ENCODE measurements around the gene MOB1B. TPM values are rescaled to one million over a fixed set of nuclear protein-coding genes. Genes with fewer than 3 reads are reported as not detected.

The MOB1B gene
- total and polyA plus RNA-seq, 8 donors: 0.87 to 48.8 (median 4.6) TPM

- no peak overlapping the region for H3K4me3 ChIP-seq
- H3K27me3 ChIP-seq: no peaks in the 10 kb centered on the region
- H3K36me3 ChIP-seq: peaks cover 0 to 28% (median 24%) of the 10 kb centered on the region in 4 donors
- no peaks in the 10 kb centered on the region for H3K4me1 ChIP-seq
- DNase-seq: no peak
- no peaks in the 10 kb centered on the region for H3K9me3 ChIP-seq
- TF ChIP-seq EP300 (IDR thresholded peaks at IDR 0.05): no peak
- no peak for TF ChIP-seq CTCF (IDR thresholded peaks at IDR 0.05)
- no peak for TF ChIP-seq POLR2AphosphoS5 (IDR thresholded peaks at IDR 0.05)
- 77 to 87% (median 84%) methylated on average over 5 of the region's 5 CpGs for WGBS, 5 donors
- no peak overlapping the region for H3K27ac ChIP-seq
- intact Hi-C loops (cut with DNase I; ENCODE audit: low total_unique reads): no loop called here
Observed at GRCh38 chr4:70956549-70957210, 54.5 kb downstream of the MOB1B start.

DNA sequence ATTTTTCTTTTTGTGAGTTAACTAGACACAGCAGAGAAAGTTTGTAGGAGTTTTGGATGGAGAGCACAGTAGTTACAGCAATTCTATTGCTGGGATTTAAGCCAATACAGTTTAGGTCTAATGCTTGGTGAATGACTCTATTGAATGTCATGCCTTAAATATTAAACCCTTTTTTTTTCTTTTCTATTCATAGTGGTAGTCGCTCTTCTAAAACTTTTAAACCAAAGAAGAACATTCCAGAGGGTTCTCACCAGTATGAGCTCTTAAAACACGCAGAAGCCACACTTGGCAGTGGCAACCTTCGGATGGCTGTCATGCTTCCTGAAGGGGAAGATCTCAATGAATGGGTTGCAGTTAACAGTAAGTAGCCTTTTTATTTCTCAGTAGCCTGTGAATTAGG lies 56.5 kb downstream of the MOB1B start:
- Histone ChIP-seq H3K4me1 (no peaks in the 10 kb centered on the region), H3K4me3 (no peak overlapping the region), H3K27ac (no peak overlapping the region), H3K27me3 (no peaks in the 10 kb centered on the region), H3K36me3 (peaks cover 3 to 32% (median 25%) of the 10 kb centered on the region in 4 donors), H3K9me3 (no peaks in the 10 kb centered on the region)
- WGBS, 5 donors: 69 to 90% (median 77%) methylated on average over 3 of the region's 3 CpGs
- DNase-seq: no peak
- no peak for TF ChIP-seq POLR2A (IDR thresholded peaks at IDR 0.05)
- no peak for TF ChIP-seq CTCF (IDR thresholded peaks at IDR 0.05)
- no peak for TF ChIP-seq POLR2AphosphoS5 (IDR thresholded peaks at IDR 0.05)
- no peak for TF ChIP-seq EP300 (IDR thresholded peaks at IDR 0.05)
- intact Hi-C loops (cut with DNase I; ENCODE audit: low total_unique reads): no loop called here

DNA sequence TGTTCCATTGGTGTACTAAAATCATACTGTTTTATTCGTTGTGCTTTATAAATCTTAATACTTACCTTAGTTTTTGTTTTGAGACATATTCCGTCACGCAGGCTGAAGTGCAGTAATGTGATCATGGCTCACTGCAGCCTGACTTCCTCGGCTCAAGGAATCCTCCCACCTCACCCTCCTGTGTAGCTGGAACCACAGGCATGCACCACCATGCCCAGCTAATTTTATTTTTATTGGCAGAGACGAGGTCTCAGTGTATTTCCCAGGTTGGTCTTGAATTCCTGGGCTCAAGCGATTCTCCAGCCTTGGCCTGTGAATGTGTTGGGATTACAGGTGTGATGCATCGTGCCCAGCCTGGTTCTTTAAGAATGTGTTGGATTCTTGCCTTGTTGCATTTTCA lies 66.9 kb downstream of the MOB1B start:
- intact Hi-C loops (cut with DNase I; ENCODE audit: low total_unique reads): no loop called here
- no peak for TF ChIP-seq EP300 (IDR thresholded peaks at IDR 0.05)
- no peak for TF ChIP-seq CTCF (IDR thresholded peaks at IDR 0.05)
- no peak for TF ChIP-seq POLR2A (IDR thresholded peaks at IDR 0.05)
- TF ChIP-seq POLR2AphosphoS5 (IDR thresholded peaks at IDR 0.05): no peak
- H3K4me3 ChIP-seq: no peak overlapping the region
- H3K4me1 ChIP-seq: no peaks in the 10 kb centered on the region
- WGBS, 5 donors: 86 to 98% (median 92%) methylated on average over 7 of the region's 7 CpGs
- no peaks in the 10 kb centered on the region for H3K27me3 ChIP-seq
- peaks cover 0 to 41% (median 30%) of the 10 kb centered on the region in 4 donors for H3K36me3 ChIP-seq
- no peak overlapping the region for H3K27ac ChIP-seq
- no peaks in the 10 kb centered on the region for H3K9me3 ChIP-seq
- no peak for DNase-seq

DNA sequence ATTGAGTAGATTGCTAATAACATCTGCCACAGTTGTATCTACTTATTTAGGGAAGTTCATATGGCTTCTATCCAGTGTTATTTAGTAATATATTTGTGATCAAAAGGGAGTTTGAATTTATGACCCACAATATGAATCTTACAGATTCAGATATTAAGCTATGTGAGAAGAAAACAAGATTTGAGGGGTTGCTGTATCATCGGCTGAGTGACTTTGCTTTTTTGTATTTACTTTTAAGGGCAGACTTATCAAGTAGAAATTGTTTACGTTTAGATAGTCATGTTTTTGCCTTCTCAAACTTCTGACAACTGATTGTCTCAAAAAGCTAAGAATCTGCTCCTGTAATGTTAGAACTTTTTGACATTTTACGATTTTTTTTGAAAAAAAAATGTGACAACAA lies 74.1 kb downstream of the MOB1B start:
- no peaks in the 10 kb centered on the region for H3K27me3 ChIP-seq
- H3K4me1 ChIP-seq: peaks cover 0 to 12% (median 3%) of the 10 kb centered on the region in 4 donors
- 60 to 78% (median 72%) methylated on average over 3 of the region's 3 CpGs for WGBS, 5 donors
- no peak overlapping the region for H3K4me3 ChIP-seq
- intact Hi-C loops (cut with DNase I; ENCODE audit: low total_unique reads): no loop called here
- TF ChIP-seq POLR2AphosphoS5 (IDR thresholded peaks at IDR 0.05) (no peak), EP300 (IDR thresholded peaks at IDR 0.05) (no peak), CTCF (IDR thresholded peaks at IDR 0.05) (no peak), POLR2A (IDR thresholded peaks at IDR 0.05) (no peak)
- H3K9me3 ChIP-seq: no peaks in the 10 kb centered on the region
- DNase-seq: no peak
- H3K36me3 ChIP-seq: peaks cover 0 to 34% (median 28%) of the 10 kb centered on the region in 4 donors
- H3K27ac ChIP-seq: no peak overlapping the region
